Smooth muscle cell (in vitro differentiated cells): Measurements from ENCODE around the gene NCK2. TPM values are rescaled to one million over a fixed set of nuclear protein-coding genes. Genes with fewer than 3 reads are reported as not detected.
A peak's percentile ranks its signal among the peaks of the same experiment; 100 is the strongest.

ENCODE experiments used
- DNase-seq: peaks from one replicate; lab custom pipeline; 2025; ENCODE audit not compliant: unreplicated experiment; lab: John Stamatoyannopoulos, UW
- H2AFZ ChIP-seq: fragments of 200-600 bp; sonication (generic); 2 replicates; pipeline ENCODE4 v1.6.0; 2016; ENCODE audit warnings: antibody characterized with exemption, low read depth, mild to moderate bottlenecking
- H3F3A ChIP-seq: fragments of 200-600 bp; sonication (generic); 2 replicates; pipeline ENCODE4 v1.6.0; 2017; ENCODE audit warnings: antibody characterized with exemption, low read depth
- H3K27ac ChIP-seq: fragments of 200-600 bp; sonication (generic); 2 replicates; pipeline ENCODE4 v1.5.1; 2016; ENCODE audit warnings: low read depth, mild to moderate bottlenecking
- H3K27me3 ChIP-seq: fragments of 200-600 bp; sonication (generic); 2 replicates; pipeline ENCODE4 v1.6.1; 2016; ENCODE audit warnings: low read depth, mild to moderate bottlenecking
- H3K36me3 ChIP-seq: fragments of 200-600 bp; sonication (generic); 2 replicates; pipeline ENCODE4 v1.5.1; 2016; ENCODE audit warnings: low read depth
- H3K4me1 ChIP-seq: fragments of 200-600 bp; sonication (generic); 2 replicates; pipeline ENCODE4 v1.5.1; 2016; ENCODE audit warnings: low read depth
- H3K4me2 ChIP-seq: fragments of 200-600 bp; sonication (generic); 2 replicates; pipeline ENCODE4 v1.6.0; 2016; ENCODE audit warnings: mild to moderate bottlenecking
- H3K4me3 ChIP-seq: fragments of 200-600 bp; sonication (generic); 2 replicates; pipeline ENCODE4 v1.5.1; 2016; ENCODE audit warnings: mild to moderate bottlenecking
- H3K79me2 ChIP-seq: fragments of 200-600 bp; sonication (generic); 2 replicates; pipeline ENCODE4 v1.6.0; 2016; ENCODE audit warnings: low read depth, mild to moderate bottlenecking
- H3K9ac ChIP-seq: fragments of 200-600 bp; sonication (generic); 2 replicates; pipeline ENCODE4 v1.6.0; 2016; ENCODE audit warnings: low read depth
- H3K9me3 ChIP-seq: fragments of 200-600 bp; sonication (generic); replicated peaks from 2 replicates; pipeline ENCODE4 v1.5.1; 2016; ENCODE audit warnings: low read depth
- H4K20me1 ChIP-seq: fragments of 200-600 bp; sonication (generic); 2 replicates; pipeline ENCODE4 v1.6.0; 2016; ENCODE audit warnings: low read depth
- WGBS: methylation state at CpG from one replicate; pipeline ENCODE4 v1.1.7; 2016; ENCODE audit warnings: low lambda C conversion rate; 5-methylcytosine and 5-hydroxymethylcytosine counted together
- polyA plus RNA-seq: library from polyadenylated mRNA; unstranded; fragments of >200 nt; fragmentation: Nextera tagmentation; extraction: Ambion mirVana; gene quantifications from 2 replicates; pipeline ENCODE4 v1.2.1, GENCODE V29; 2016
- total RNA-seq: library from RNA; depleted of rRNA; stranded (reverse); fragments of >200 nt; gene quantifications from 2 replicates; pipeline ENCODE4 v1.2.3, GENCODE V29; 2014
- TF ChIP-seq, protein P1 (sequence below): fragments of 200-600 bp; sonication (generic); IDR thresholded peaks from 2 replicates; pipeline ENCODE4 v1.5.1; 2017; ENCODE audit warnings: borderline replicate concordance, mild to moderate bottlenecking, antibody characterized with exemption; ENCODE audit not compliant: insufficient read depth, poor library complexity, severe bottlenecking

NCK2 gene
- total and polyA plus RNA-seq, 2 experiments from 2014 or later, result 29.0 to 50.5 TPM

DNA sequence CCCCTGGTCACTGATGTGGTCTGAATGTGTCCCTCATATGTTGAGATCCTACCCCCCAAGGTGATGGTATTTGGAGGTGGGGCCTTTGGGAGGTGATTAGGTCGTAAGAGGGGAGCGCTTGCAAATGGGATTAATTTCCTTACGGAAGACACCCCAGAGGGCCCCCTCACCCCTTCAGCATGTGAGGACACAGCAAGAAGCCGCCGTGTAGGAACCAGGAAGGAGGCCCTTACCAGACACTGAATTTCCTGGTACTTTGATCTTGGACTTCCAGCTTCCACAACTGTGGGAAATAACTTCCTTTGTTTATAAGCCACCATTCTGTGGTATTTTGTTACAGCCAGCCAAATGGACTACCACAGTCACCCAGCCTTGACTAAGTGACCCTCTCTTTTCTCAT is 35.9 kb downstream of the NCK2 start:
- no peak overlapping the region for H3K4me3 ChIP-seq
- no peaks in the 10 kb centered on the region for H3K36me3 ChIP-seq
- TF ChIP-seq, protein P1, sequence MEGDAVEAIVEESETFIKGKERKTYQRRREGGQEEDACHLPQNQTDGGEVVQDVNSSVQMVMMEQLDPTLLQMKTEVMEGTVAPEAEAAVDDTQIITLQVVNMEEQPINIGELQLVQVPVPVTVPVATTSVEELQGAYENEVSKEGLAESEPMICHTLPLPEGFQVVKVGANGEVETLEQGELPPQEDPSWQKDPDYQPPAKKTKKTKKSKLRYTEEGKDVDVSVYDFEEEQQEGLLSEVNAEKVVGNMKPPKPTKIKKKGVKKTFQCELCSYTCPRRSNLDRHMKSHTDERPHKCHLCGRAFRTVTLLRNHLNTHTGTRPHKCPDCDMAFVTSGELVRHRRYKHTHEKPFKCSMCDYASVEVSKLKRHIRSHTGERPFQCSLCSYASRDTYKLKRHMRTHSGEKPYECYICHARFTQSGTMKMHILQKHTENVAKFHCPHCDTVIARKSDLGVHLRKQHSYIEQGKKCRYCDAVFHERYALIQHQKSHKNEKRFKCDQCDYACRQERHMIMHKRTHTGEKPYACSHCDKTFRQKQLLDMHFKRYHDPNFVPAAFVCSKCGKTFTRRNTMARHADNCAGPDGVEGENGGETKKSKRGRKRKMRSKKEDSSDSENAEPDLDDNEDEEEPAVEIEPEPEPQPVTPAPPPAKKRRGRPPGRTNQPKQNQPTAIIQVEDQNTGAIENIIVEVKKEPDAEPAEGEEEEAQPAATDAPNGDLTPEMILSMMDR, result no peak
- H3K79me2 ChIP-seq, result peaks cover 83% of the 10 kb centered on the region
- no peaks in the 10 kb centered on the region for H3K4me1 ChIP-seq
- H3K27me3 ChIP-seq, result no peaks in the 10 kb centered on the region
- peaks cover 100% of the 10 kb centered on the region for H4K20me1 ChIP-seq
- H3K4me2 ChIP-seq, result no peak overlapping the region
- H3K27ac ChIP-seq, result no peak overlapping the region
- DNase-seq, result no peak
- 89% methylated on average over 5 of the region's 5 CpGs for WGBS
- H3K9me3 ChIP-seq, result no peaks in the 10 kb centered on the region
- no peaks in the 10 kb centered on the region for H3F3A ChIP-seq
- H2AFZ ChIP-seq, result no peak overlapping the region
- no peak overlapping the region for H3K9ac ChIP-seq

DNA sequence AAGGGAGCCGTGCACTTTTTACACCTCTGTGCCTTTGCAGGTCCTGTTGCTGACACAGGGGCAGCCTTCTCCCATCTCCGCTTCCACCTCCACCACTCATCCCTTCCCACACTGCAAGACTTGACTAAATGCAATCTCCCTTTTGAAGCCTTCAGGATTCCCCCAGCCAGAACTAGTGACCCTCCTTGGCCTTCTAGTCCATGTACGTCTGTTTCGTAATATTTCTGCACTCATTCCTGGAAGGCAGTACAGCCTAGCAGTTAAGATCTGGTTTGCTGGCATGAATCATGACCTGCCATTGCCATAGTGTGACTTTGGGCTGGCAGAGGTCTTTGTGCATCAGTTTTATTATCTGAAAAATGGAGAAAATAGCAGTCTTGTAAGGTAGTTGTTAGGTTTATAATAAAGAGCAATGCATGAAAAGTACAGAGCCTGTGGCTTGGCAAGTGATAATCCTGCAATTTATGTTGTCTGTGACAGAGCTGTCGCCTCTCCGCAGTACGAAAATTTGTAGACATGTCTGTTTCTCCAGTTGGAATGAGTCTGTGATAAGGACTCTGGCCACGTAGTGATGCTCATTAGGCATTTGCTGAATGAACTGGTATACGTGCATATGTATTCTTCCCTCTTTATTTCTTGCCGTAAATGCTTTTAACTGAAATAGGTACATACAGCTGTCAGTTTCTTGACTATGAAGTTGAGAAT is 36.7 kb downstream of the NCK2 start:
- H3K27me3 ChIP-seq, result no peaks in the 10 kb centered on the region
- no peak overlapping the region for H2AFZ ChIP-seq
- H3K27ac ChIP-seq, result no peak overlapping the region
- no peaks in the 10 kb centered on the region for H3K9me3 ChIP-seq
- no peaks in the 10 kb centered on the region for H3K4me1 ChIP-seq
- H3K4me2 ChIP-seq, result peak overlapping the region; percentile 6
- no peaks in the 10 kb centered on the region for H3K36me3 ChIP-seq
- H3K79me2 ChIP-seq, result peaks cover 83% of the 10 kb centered on the region
- H3K4me3 ChIP-seq, result no peak overlapping the region
- peaks cover 100% of the 10 kb centered on the region for H4K20me1 ChIP-seq
- H3F3A ChIP-seq, result no peaks in the 10 kb centered on the region
- H3K9ac ChIP-seq, result no peak overlapping the region
- DNase-seq, result no peak
- 50% methylated on average over 10 of the region's 10 CpGs for whole genome bisulfite sequencing
- TF ChIP-seq, protein P1, result no peak

DNA sequence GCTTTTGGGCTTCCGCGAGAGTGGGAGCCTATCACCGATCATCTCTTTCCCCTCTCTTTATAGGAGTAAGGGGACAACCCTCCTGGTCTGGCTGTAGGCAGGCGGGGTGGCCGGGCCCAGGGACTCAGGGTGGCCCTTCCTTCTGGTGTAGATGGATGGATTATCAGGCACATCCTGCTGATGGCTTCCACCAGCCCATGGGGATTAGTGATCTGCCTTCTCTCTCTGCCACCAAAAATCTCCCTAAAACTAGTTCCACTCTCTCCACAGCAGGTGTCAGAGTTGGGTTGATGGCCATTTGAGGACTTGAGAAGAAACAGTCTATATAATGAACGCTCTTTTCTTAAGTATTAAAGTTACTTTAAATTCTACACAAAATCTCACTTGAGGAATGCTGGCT is 37.4 kb downstream of the NCK2 start:
- no peak for DNase-seq
- Histone ChIP-seq H3F3A (no peaks in the 10 kb centered on the region), H3K4me2 (no peak overlapping the region), H3K27me3 (no peaks in the 10 kb centered on the region), H3K27ac (no peak overlapping the region), H3K4me1 (no peaks in the 10 kb centered on the region), H3K9ac (no peak overlapping the region), H4K20me1 (peaks cover 100% of the 10 kb centered on the region), H3K4me3 (no peak overlapping the region), H2AFZ (no peak overlapping the region), H3K36me3 (no peaks in the 10 kb centered on the region), H3K79me2 (peaks cover 77% of the 10 kb centered on the region), H3K9me3 (no peaks in the 10 kb centered on the region)
- TF ChIP-seq, protein P1, result no peak
- WGBS, result 90% methylated on average over 6 of the region's 6 CpGs

DNA sequence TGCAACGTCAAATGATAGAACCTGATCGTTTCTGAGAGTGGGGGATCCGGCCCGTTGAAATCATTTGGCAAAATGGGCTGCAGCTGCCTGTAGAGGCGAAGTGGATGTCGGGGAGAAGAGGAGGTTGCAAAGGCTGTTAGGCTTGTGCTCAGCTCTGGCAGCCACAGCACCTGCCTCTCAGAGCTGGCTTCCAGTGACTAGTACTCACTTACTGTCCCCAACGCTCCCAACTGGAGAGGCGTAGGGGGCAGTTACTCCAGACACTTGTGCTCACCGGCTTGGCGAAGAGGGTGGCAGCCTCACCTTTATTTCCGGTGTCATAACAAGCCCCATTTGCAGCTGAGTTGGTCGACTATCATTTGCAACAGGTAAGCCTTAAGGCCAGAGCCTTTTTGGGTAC is 37.9 kb downstream of the NCK2 start:
- no peak overlapping the region for H3K4me3 ChIP-seq
- 96% methylated on average over 12 of the region's 12 CpGs for WGBS
- H3K9me3 ChIP-seq, result no peaks in the 10 kb centered on the region
- no peak for DNase-seq
- H3K4me2 ChIP-seq, result no peak overlapping the region
- no peaks in the 10 kb centered on the region for H3K27me3 ChIP-seq
- H2AFZ ChIP-seq, result no peak overlapping the region
- TF ChIP-seq, protein P1, result no peak
- H3K36me3 ChIP-seq, result no peaks in the 10 kb centered on the region
- no peaks in the 10 kb centered on the region for H3F3A ChIP-seq
- H4K20me1 ChIP-seq, result peaks cover 100% of the 10 kb centered on the region
- no peak overlapping the region for H3K27ac ChIP-seq
- no peaks in the 10 kb centered on the region for H3K4me1 ChIP-seq
- H3K9ac ChIP-seq, result no peak overlapping the region
- peaks cover 74% of the 10 kb centered on the region for H3K79me2 ChIP-seq
